HepG2 (cell line): ENCODE results near the gene BCL2. TPM values are rescaled to one million over a fixed set of nuclear protein-coding genes. Genes with fewer than 3 reads are reported as not detected.
A peak's percentile ranks its signal among the peaks of the same experiment; 100 is the strongest.

Experiments
- ARID5B ChIP-seq: IDR thresholded peaks from 2 replicates; pipeline ENCODE4 v1.4.0; 2020; ENCODE audit warnings: mild to moderate bottlenecking, missing genetic modification reagents
- DNMT3B ChIP-seq: conservative IDR thresholded peaks from 2 replicates; pipeline ENCODE4 v1.6.1; 2016; ENCODE audit warnings: missing biosample characterization, control low read depth
- GATA4 ChIP-seq: sonication (generic); IDR thresholded peaks from 2 replicates; pipeline ENCODE4 v1.6.1; 2016; ENCODE audit warnings: antibody characterized with exemption, low read depth, borderline replicate concordance
- JUND ChIP-seq: sonication (generic); formaldehyde crosslinking; IDR thresholded peaks from 2 replicates; pipeline ENCODE4 v1.8.0; 2022; ENCODE audit warnings: mild to moderate bottlenecking, missing genetic modification reagents
- MBD4 ChIP-seq: IDR thresholded peaks from 2 replicates; pipeline ENCODE4 v1.6.1; 2012; ENCODE audit warnings: low read length, inconsistent platforms, borderline replicate concordance
- NR2F1 ChIP-seq, 2 experiments: fragments of 450-650 bp in 1 of 2; formaldehyde crosslinking in 1 of 2; IDR thresholded peaks; 2 replicates each; pipeline versions ENCODE4 v1.5.0 to v1.6.1; 2016 to 2020; ENCODE audit warnings: mild to moderate bottlenecking in 1 of 2, missing compliant biosample characterization in 1 of 2, missing genetic modification reagents in 1 of 2, moderate library complexity in 1 of 2
- PPARG ChIP-seq: conservative IDR thresholded peaks from 2 replicates; pipeline ENCODE4 v1.6.1; 2016; ENCODE audit warnings: missing biosample characterization, missing genetic modification reagents
- SAFB2 ChIP-seq: sonication (generic); formaldehyde crosslinking; IDR thresholded peaks from 2 replicates; pipeline ENCODE4 v1.5.1; 2020; ENCODE audit warnings: missing genetic modification reagents, low read depth, mild to moderate bottlenecking, borderline replicate concordance
- SRSF4 ChIP-seq: fragments of 200-400 bp; formaldehyde crosslinking; IDR thresholded peaks from one replicate; pipeline ENCODE4 v1.6.1; 2018; ENCODE audit warnings: mild to moderate bottlenecking, low read depth, low read length, moderate library complexity; ENCODE audit not compliant: poor library complexity, severe bottlenecking
- TEAD3 ChIP-seq: optimal IDR thresholded peaks from 2 replicates; pipeline ENCODE3; 2016; ENCODE audit warnings: borderline replicate concordance
- ZMYM2 ChIP-seq: sonication (generic); formaldehyde crosslinking; IDR thresholded peaks from 2 replicates; pipeline ENCODE4 v1.8.0; 2022; ENCODE audit warnings: mild to moderate bottlenecking, missing genetic modification reagents
- ZNF329 ChIP-seq: sonication (generic); formaldehyde crosslinking; IDR thresholded peaks from 2 replicates; pipeline ENCODE4 v1.9.0; 2021; ENCODE audit warnings: low read depth, mild to moderate bottlenecking, missing genetic modification reagents
- ZNF441 ChIP-seq: sonication (generic); formaldehyde crosslinking; IDR thresholded peaks from 2 replicates; pipeline ENCODE4 v1.7.0; 2021; ENCODE audit warnings: missing genetic modification reagents, borderline replicate concordance
- polyA plus RNA-seq, 8 experiments: library from polyadenylated mRNA; depleted of rRNA in 3 of 8; stranded (reverse) in 7 of 8; unstranded in 1 of 8; fragments of >200 nt; fragmentation: Illumina TruSeq in 4 of 8; extraction: Trizol in 4 of 8; gene quantifications; 2 replicates each; pipeline versions ENCODE4 v1.2.1 to v1.2.3, GENCODE V29; 2011 to 2016; ENCODE audit warnings: low read depth in 4 of 8, missing spikeins in 1 of 8, mixed read lengths in 1 of 8; ENCODE audit not compliant: insufficient read depth in 1 of 8
- total RNA-seq, 5 experiments: library from RNA; depleted of rRNA; stranded (reverse); fragments of >200 nt; fragmentation: Illumina TruSeq; extraction: Trizol; gene quantifications; 2 replicates each; pipeline ENCODE4 v1.2.3, GENCODE V29; 2016; ENCODE audit warnings: low read depth in 1 of 5
- TF ChIP-seq, protein P1 (sequence below): sonication (generic); formaldehyde crosslinking; IDR thresholded peaks from one replicate; pipeline ENCODE4 v1.5.1; 2020; ENCODE audit warnings: mild to moderate bottlenecking, missing genetic modification reagents; ENCODE audit errors: not compliant biosample characterization
- TF ChIP-seq, protein P2 (sequence below): sonication (generic); formaldehyde crosslinking; IDR thresholded peaks from 2 replicates; pipeline ENCODE4 v1.5.1; 2020; ENCODE audit warnings: mild to moderate bottlenecking, missing genetic modification reagents, borderline replicate concordance

BCL2 gene
- total and polyA plus RNA-seq, 2 of the 13 experiments (the other 11 are each of a cell fraction or from before 2014, with no cell fraction given), result 0.07 to 0.53 TPM

- 0 out of 2 replicates have a peak, but pooled peaks have one; percentile 10 for TF ChIP-seq ARID5B
- no peak for TF ChIP-seq JUND (CRISPR knock-in tag)
- TF ChIP-seq, protein P1, sequence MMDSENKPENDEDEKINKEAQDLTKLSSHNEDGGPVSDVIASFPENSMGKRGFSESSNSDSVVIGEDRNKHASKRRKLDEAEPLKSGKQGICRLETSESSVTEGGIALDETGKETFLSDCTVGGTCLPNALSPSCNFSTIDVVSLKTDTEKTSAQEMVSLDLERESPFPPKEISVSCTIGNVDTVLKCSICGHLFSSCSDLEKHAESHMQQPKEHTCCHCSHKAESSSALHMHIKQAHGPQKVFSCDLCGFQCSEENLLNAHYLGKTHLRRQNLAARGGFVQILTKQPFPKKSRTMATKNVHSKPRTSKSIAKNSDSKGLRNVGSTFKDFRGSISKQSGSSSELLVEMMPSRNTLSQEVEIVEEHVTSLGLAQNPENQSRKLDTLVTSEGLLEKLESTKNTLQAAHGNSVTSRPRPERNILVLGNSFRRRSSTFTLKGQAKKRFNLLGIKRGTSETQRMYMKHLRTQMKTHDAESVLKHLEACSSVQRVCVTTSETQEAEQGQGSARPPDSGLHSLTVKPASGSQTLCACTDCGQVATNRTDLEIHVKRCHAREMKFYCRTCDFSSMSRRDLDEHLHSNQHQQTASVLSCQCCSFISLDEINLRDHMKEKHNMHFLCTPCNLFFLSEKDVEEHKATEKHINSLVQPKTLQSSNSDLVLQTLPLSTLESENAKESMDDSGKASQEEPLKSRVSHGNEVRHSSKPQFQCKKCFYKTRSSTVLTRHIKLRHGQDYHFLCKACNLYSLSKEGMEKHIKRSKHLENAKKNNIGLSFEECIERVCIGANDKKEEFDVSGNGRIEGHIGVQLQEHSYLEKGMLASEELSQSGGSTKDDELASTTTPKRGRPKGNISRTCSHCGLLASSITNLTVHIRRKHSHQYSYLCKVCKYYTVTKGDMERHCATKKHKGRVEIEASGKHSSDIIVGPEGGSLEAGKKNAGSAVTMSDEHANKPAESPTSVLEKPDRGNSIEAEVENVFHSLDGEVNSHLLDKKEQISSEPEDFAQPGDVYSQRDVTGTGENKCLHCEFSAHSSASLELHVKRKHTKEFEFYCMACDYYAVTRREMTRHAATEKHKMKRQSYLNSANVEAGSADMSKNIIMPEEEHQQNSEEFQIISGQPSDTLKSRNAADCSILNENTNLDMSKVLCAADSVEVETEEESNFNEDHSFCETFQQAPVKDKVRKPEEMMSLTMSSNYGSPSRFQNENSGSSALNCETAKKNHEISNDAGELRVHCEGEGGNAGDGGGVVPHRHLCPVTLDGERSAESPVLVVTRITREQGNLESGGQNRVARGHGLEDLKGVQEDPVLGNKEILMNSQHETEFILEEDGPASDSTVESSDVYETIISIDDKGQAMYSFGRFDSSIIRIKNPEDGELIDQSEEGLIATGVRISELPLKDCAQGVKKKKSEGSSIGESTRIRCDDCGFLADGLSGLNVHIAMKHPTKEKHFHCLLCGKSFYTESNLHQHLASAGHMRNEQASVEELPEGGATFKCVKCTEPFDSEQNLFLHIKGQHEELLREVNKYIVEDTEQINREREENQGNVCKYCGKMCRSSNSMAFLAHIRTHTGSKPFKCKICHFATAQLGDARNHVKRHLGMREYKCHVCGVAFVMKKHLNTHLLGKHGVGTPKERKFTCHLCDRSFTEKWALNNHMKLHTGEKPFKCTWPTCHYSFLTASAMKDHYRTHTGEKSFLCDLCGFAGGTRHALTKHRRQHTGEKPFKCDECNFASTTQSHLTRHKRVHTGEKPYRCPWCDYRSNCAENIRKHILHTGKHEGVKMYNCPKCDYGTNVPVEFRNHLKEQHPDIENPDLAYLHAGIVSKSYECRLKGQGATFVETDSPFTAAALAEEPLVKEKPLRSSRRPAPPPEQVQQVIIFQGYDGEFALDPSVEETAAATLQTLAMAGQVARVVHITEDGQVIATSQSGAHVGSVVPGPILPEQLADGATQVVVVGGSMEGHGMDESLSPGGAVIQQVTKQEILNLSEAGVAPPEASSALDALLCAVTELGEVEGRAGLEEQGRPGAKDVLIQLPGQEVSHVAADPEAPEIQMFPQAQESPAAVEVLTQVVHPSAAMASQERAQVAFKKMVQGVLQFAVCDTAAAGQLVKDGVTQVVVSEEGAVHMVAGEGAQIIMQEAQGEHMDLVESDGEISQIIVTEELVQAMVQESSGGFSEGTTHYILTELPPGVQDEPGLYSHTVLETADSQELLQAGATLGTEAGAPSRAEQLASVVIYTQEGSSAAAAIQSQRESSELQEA (CRISPR knock-in tag), result no peak
- no peak for TF ChIP-seq SAFB2 (CRISPR knock-in tag)
- 0 out of 4 replicates have a peak, but pooled peaks of 1 of the 2 experiments have one; percentile 22 for TF ChIP-seq NR2F1 (CRISPR knock-in tag; IDR thresholded peaks at IDR 0.05)
- TF ChIP-seq, protein P2, sequence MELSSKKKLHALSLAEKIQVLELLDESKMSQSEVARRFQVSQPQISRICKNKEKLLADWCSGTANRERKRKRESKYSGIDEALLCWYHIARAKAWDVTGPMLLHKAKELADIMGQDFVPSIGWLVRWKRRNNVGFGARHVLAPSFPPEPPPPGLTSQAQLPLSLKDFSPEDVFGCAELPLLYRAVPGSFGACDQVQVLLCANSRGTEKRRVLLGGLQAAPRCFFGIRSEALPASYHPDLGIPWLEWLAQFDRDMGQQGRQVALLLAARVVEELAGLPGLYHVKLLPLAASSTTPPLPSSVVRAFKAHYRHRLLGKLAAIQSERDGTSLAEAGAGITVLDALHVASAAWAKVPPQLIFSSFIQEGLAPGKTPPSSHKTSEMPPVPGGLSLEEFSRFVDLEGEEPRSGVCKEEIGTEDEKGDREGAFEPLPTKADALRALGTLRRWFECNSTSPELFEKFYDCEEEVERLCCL (CRISPR knock-in tag), result no peak
- TF ChIP-seq PPARG (CRISPR knock-in tag), result 0 out of 2 replicates have a peak, but pooled peaks have one; percentile 44
- TF ChIP-seq MBD4, result no peak
- TF ChIP-seq GATA4, result no peak
- no peak for TF ChIP-seq ZMYM2
- no peak for TF ChIP-seq DNMT3B
- TF ChIP-seq SRSF4, result no peak
- no peak for TF ChIP-seq ZNF329 (CRISPR knock-in tag)
- TF ChIP-seq ZNF441 (CRISPR knock-in tag), result no peak
- peak; percentile 93 for TF ChIP-seq TEAD3
These were observed 81.5 kb downstream of the BCL2 start (continued) for GRCh38 chr18:63237881-63238692.
